ENCODE results near the gene CACNG1. TPM values are rescaled to one million over a fixed set of nuclear protein-coding genes. Genes with fewer than 3 reads are reported as not detected.

Gene CACNG1
- polyA plus RNA-seq, 3 donors, result not detected

DNA sequence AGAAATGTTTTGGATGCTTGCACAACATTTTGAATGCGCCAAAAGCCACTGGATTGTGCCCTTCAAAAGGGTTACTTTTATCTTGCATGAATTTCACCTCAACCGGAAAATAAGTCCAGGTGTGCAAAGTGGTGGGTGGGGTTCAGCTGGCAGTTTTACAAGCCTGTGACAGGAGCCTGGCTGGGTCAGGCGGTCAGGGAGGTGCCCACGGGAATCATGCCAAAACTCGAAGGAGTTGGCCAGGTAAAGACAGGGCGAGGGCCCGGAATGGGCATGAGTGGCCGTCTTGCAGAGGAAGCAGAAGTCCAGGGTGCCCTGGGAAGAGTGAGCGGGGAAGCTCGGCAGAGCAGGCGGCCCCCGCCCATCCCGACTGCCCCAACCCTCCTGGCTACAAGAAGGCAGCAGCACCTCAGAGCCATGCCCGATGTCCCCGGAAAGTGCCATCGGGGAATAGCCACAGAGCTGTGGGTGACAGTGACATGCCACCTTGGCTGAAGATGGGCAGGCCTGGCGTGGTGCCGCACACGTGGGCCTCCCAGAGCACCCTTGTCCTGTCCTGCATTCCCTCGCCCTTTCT lies 19.1 kb upstream of the CACNG1 start:
- WGBS (ENCODE audit: insufficient coverage), result 94% methylated on average over 20 of the region's 20 CpGs
- no peak overlapping the region for H3K4me3 ChIP-seq (replicated peaks in 1 of 3; ENCODE audit: low read depth in 2 of 3, low read length in 3 of 3)
- DNase-seq, result no peak
- no peak overlapping the region for H3K4me2 ChIP-seq (replicated peaks; ENCODE audit: extremely low read depth, low read length, poor library complexity, severe bottlenecking)
- no peak overlapping the region for H3K9ac ChIP-seq (ENCODE audit: insufficient read depth, low read length, poor library complexity, severe bottlenecking)
- Mint-ChIP-seq H3K9me3 (peaks cover 0 to 2% (median 0%) of the 10 kb centered on the region in 7 donors), H3K27me3 (ENCODE audit: low read depth in 3 of 3) (peaks cover 2 to 9% (median 3%) of the 10 kb centered on the region in 3 donors), H3K4me3 (no peak overlapping the region), H3K27ac (no peak overlapping the region), H3K36me3 (no peaks in the 10 kb centered on the region), H3K4me1 (no peaks in the 10 kb centered on the region)
- TF ChIP-seq, protein P1, sequence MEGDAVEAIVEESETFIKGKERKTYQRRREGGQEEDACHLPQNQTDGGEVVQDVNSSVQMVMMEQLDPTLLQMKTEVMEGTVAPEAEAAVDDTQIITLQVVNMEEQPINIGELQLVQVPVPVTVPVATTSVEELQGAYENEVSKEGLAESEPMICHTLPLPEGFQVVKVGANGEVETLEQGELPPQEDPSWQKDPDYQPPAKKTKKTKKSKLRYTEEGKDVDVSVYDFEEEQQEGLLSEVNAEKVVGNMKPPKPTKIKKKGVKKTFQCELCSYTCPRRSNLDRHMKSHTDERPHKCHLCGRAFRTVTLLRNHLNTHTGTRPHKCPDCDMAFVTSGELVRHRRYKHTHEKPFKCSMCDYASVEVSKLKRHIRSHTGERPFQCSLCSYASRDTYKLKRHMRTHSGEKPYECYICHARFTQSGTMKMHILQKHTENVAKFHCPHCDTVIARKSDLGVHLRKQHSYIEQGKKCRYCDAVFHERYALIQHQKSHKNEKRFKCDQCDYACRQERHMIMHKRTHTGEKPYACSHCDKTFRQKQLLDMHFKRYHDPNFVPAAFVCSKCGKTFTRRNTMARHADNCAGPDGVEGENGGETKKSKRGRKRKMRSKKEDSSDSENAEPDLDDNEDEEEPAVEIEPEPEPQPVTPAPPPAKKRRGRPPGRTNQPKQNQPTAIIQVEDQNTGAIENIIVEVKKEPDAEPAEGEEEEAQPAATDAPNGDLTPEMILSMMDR (IDR thresholded peaks at IDR 0.05), result no peak
- no peaks in the 10 kb centered on the region for H3K36me3 ChIP-seq (replicated peaks in 1 of 2; ENCODE audit: control insufficient read depth in 1 of 2, insufficient read depth in 2 of 2, low read length in 2 of 2)
- H3K27ac ChIP-seq (ENCODE audit: low read depth in 1 of 2, low read length in 2 of 2), result no peak overlapping the region
- intact Hi-C loops (cut with micrococcal nuclease), result no loop called here
- no peaks in the 10 kb centered on the region for H3K4me1 ChIP-seq (ENCODE audit: control insufficient read depth in 1 of 2, insufficient read depth in 2 of 2, low read length in 2 of 2)
- H4K20me1 ChIP-seq (ENCODE audit: insufficient read depth, low read length), result no peaks in the 10 kb centered on the region
- H3K79me2 ChIP-seq (ENCODE audit: insufficient read depth, low read length), result no peaks in the 10 kb centered on the region
- no peak overlapping the region for H2AFZ ChIP-seq (ENCODE audit: insufficient read depth, low read depth, low read length, poor library complexity, severe bottlenecking)
- no peaks in the 10 kb centered on the region for H3K27me3 ChIP-seq (ENCODE audit: control insufficient read depth in 2 of 2, insufficient read depth in 2 of 2, low read length in 2 of 2)
- H3K9me3 ChIP-seq (replicated peaks in 1 of 2; ENCODE audit: control insufficient read depth in 1 of 2, insufficient read depth in 1 of 2, low read length in 2 of 2), result no peaks in the 10 kb centered on the region

DNA sequence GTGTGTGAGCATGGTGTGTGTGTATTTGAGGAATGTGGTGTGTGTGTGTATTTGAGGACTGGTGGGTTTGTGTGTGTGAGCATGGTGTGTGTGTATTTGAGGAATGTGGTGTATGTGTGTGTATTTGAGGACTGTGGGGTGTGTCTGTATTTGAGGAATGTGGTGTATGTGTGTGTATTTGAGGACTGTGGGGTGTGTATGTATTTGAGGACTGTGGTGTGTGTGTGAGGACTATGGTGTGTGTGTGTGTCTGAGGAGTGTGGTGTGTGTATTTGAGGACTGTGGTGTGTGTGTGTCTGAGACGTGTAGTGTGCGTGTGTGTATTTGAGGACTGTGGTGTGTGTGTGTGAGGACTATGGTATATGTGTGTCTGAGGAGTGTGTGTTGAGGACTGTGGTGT lies 18.0 kb upstream of the CACNG1 start:
- Histone ChIP-seq H4K20me1 (ENCODE audit: insufficient read depth, low read length) (no peaks in the 10 kb centered on the region), H3K27ac (ENCODE audit: low read depth in 1 of 2, low read length in 2 of 2) (no peak overlapping the region), H3K4me1 (ENCODE audit: control insufficient read depth in 1 of 2, insufficient read depth in 2 of 2, low read length in 2 of 2) (no peaks in the 10 kb centered on the region), H3K36me3 (replicated peaks in 1 of 2; ENCODE audit: control insufficient read depth in 1 of 2, insufficient read depth in 2 of 2, low read length in 2 of 2) (no peaks in the 10 kb centered on the region), H3K79me2 (ENCODE audit: insufficient read depth, low read length) (no peaks in the 10 kb centered on the region), H2AFZ (ENCODE audit: insufficient read depth, low read depth, low read length, poor library complexity, severe bottlenecking) (no peak overlapping the region), H3K27me3 (ENCODE audit: control insufficient read depth in 2 of 2, insufficient read depth in 2 of 2, low read length in 2 of 2) (no peaks in the 10 kb centered on the region), H3K4me3 (replicated peaks in 1 of 3; ENCODE audit: low read depth in 2 of 3, low read length in 3 of 3) (no peak overlapping the region), H3K9ac (ENCODE audit: insufficient read depth, low read length, poor library complexity, severe bottlenecking) (no peak overlapping the region), H3K4me2 (replicated peaks; ENCODE audit: extremely low read depth, low read length, poor library complexity, severe bottlenecking) (no peak overlapping the region), H3K9me3 (replicated peaks in 1 of 2; ENCODE audit: control insufficient read depth in 1 of 2, insufficient read depth in 1 of 2, low read length in 2 of 2) (no peaks in the 10 kb centered on the region)
- 100% methylated on average over 2 of the region's 2 CpGs for WGBS (ENCODE audit: insufficient coverage)
- TF ChIP-seq, protein P1 (IDR thresholded peaks at IDR 0.05), result no peak
- H3K36me3 Mint-ChIP-seq, result no peaks in the 10 kb centered on the region
- no peaks in the 10 kb centered on the region for H3K4me1 Mint-ChIP-seq
- peaks cover 0 to 2% (median 0%) of the 10 kb centered on the region in 7 donors for H3K9me3 Mint-ChIP-seq
- no peak for DNase-seq
- peaks cover 0 to 7% (median 3%) of the 10 kb centered on the region in 3 donors for H3K27me3 Mint-ChIP-seq (ENCODE audit: low read depth in 3 of 3)
- no peak overlapping the region for H3K4me3 Mint-ChIP-seq
- no peak overlapping the region for H3K27ac Mint-ChIP-seq
- intact Hi-C loops (cut with micrococcal nuclease), result no loop called here

Measured in CD14-positive monocyte (primary cell).